PC-9 (cell line): ENCODE measurements around the gene POLR2F.

ENCODE experiments used
- CTCF ChIP-seq: fragments of 200-600 bp; sonication (generic); conservative IDR thresholded peaks from 2 replicates; pipeline ENCODE4 v1.6.1; 2017; ENCODE audit warnings: mixed run types, antibody characterized with exemption, mild to moderate bottlenecking, moderate library complexity
- EZH2 ChIP-seq: fragments of 200-600 bp; sonication (generic); IDR thresholded peaks from 2 replicates; pipeline ENCODE4 v1.8.0; 2017; ENCODE audit warnings: antibody characterized with exemption, low read depth

- TF ChIP-seq EZH2, result no peak
- no peak for TF ChIP-seq CTCF
Measured at GRCh38 chr22:37913233-37913721, 40.2 kb upstream of the POLR2F start.
